DOHH2 (cell line): ENCODE results near the gene SIK3.

ENCODE experiments used
- H3F3A ChIP-seq: fragments of 200-600 bp; sonication (generic), shearing (Covaris generic); 2 replicates; pipeline ENCODE4 v1.6.0; 2016; ENCODE audit warnings: antibody characterized with exemption, mild to moderate bottlenecking; ENCODE audit not compliant: control insufficient read depth, insufficient read depth
- H3K27ac ChIP-seq: fragments of 200-600 bp; sonication (generic); 2 replicates; pipeline ENCODE4 v1.5.1; 2014; ENCODE audit warnings: low read depth, mild to moderate bottlenecking, low read length, moderate library complexity
- H3K27me3 ChIP-seq: fragments of 200-600 bp; sonication (generic); 2 replicates; pipeline ENCODE4 v1.6.1; 2014; ENCODE audit warnings: mild to moderate bottlenecking, low read length, mixed read lengths; ENCODE audit not compliant: control insufficient read depth
- H3K36me3 ChIP-seq: fragments of 200-600 bp; sonication (generic); 2 replicates; pipeline ENCODE4 v1.6.1; 2014; ENCODE audit warnings: mild to moderate bottlenecking, low read length, moderate library complexity, mixed read lengths; ENCODE audit not compliant: control insufficient read depth
- H3K4me1 ChIP-seq: fragments of 200-600 bp; sonication (generic); 2 replicates; pipeline ENCODE4 v1.6.1; 2014; ENCODE audit warnings: mild to moderate bottlenecking, low read length, mixed read lengths; ENCODE audit not compliant: control insufficient read depth
- H3K4me2 ChIP-seq: fragments of 200-600 bp; sonication (generic); 2 replicates; pipeline ENCODE4 v1.6.0; 2014; ENCODE audit warnings: mild to moderate bottlenecking, low read length, moderate library complexity
- H3K4me3 ChIP-seq: fragments of 200-600 bp; sonication (generic); 2 replicates; pipeline ENCODE4 v1.5.1; 2014; ENCODE audit warnings: mild to moderate bottlenecking, low read length, mixed read lengths
- H3K79me2 ChIP-seq: fragments of 200-600 bp; sonication (generic); 2 replicates; pipeline ENCODE4 v1.6.1; 2014; ENCODE audit warnings: mild to moderate bottlenecking, low read length, mixed read lengths; ENCODE audit not compliant: control insufficient read depth
- H3K9me2 ChIP-seq: fragments of 200-600 bp; sonication (generic); replicated peaks from 2 replicates; pipeline ENCODE4 v1.6.1; 2014; ENCODE audit warnings: mild to moderate bottlenecking, low read length, mixed read lengths; ENCODE audit not compliant: control insufficient read depth
- H3K9me3 ChIP-seq: fragments of 200-600 bp; sonication (generic); 2 replicates; pipeline ENCODE4 v1.6.1; 2014; ENCODE audit warnings: antibody characterized with exemption, low read length, mixed read lengths; ENCODE audit not compliant: control insufficient read depth, insufficient read depth
- H4K20me1 ChIP-seq: fragments of 200-600 bp; sonication (generic); 2 replicates; pipeline ENCODE4 v1.6.0; 2014; ENCODE audit warnings: low read depth, mild to moderate bottlenecking, antibody characterized with exemption, low read length, moderate library complexity; ENCODE audit not compliant: control insufficient read depth, insufficient read depth
- EZH2phosphoT487 ChIP-seq: fragments of 200-600 bp; sonication (generic); IDR thresholded peaks from 2 replicates; pipeline ENCODE4 v1.6.1; 2017; ENCODE audit warnings: borderline replicate concordance, mild to moderate bottlenecking, antibody characterized with exemption, low read length, moderate library complexity, mixed read lengths
- TF ChIP-seq, protein P1 (sequence below): fragments of 200-600 bp; sonication (generic); IDR thresholded peaks from one replicate; pipeline ENCODE4 v1.5.1; 2014; ENCODE audit warnings: antibody characterized with exemption, mild to moderate bottlenecking, low read depth, low read length; ENCODE audit not compliant: poor library complexity, severe bottlenecking

SIK3 gene

GRCh38 chr11:116980136-116980793 is 118.0 kb downstream of the SIK3 start:
- H3K4me3 ChIP-seq: no peak overlapping the region
- H3F3A ChIP-seq: 0 out of 2 replicates have a peak, but pooled peaks cover 4% of the 10 kb centered on the region
- peaks cover 6% of the 10 kb centered on the region; the same call in 1 of the 2 replicates for H4K20me1 ChIP-seq
- H3K9me2 ChIP-seq: no peaks in the 10 kb centered on the region
- H3K4me1 ChIP-seq: peaks cover 14% of the 10 kb centered on the region
- H3K79me2 ChIP-seq: peaks cover 58% of the 10 kb centered on the region
- no peak for TF ChIP-seq EZH2phosphoT487
- TF ChIP-seq, protein P1, sequence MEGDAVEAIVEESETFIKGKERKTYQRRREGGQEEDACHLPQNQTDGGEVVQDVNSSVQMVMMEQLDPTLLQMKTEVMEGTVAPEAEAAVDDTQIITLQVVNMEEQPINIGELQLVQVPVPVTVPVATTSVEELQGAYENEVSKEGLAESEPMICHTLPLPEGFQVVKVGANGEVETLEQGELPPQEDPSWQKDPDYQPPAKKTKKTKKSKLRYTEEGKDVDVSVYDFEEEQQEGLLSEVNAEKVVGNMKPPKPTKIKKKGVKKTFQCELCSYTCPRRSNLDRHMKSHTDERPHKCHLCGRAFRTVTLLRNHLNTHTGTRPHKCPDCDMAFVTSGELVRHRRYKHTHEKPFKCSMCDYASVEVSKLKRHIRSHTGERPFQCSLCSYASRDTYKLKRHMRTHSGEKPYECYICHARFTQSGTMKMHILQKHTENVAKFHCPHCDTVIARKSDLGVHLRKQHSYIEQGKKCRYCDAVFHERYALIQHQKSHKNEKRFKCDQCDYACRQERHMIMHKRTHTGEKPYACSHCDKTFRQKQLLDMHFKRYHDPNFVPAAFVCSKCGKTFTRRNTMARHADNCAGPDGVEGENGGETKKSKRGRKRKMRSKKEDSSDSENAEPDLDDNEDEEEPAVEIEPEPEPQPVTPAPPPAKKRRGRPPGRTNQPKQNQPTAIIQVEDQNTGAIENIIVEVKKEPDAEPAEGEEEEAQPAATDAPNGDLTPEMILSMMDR: no peak
- H3K27ac ChIP-seq: no peak overlapping the region
- H3K36me3 ChIP-seq: no peaks in the 10 kb centered on the region
- no peak overlapping the region for H3K4me2 ChIP-seq
- no peaks in the 10 kb centered on the region for H3K9me3 ChIP-seq
- no peaks in the 10 kb centered on the region for H3K27me3 ChIP-seq

- no peaks in the 10 kb centered on the region for H3K9me2 ChIP-seq
- H3K27me3 ChIP-seq: no peaks in the 10 kb centered on the region
- H3K27ac ChIP-seq: no peak overlapping the region
- H3K4me2 ChIP-seq: no peak overlapping the region
- H3K9me3 ChIP-seq: no peaks in the 10 kb centered on the region
- peaks cover 49% of the 10 kb centered on the region for H3K79me2 ChIP-seq
- no peak overlapping the region for H3K4me3 ChIP-seq
- no peak for TF ChIP-seq EZH2phosphoT487
- H3K4me1 ChIP-seq: peaks cover 12% of the 10 kb centered on the region
- H3K36me3 ChIP-seq: no peaks in the 10 kb centered on the region
- H4K20me1 ChIP-seq: 0 out of 2 replicates have a peak, but pooled peaks cover 2% of the 10 kb centered on the region
- H3F3A ChIP-seq: no peaks in the 10 kb centered on the region
Observed at GRCh38 chr11:116976941-116977570, 121.2 kb downstream of the SIK3 start.

GRCh38 chr11:116975661-116976060 is 122.6 kb downstream of the SIK3 start:
- TF ChIP-seq, protein P1: no peak
- no peak for TF ChIP-seq EZH2phosphoT487
- Histone ChIP-seq H3K4me3 (no peak overlapping the region), H3K79me2 (peaks cover 43% of the 10 kb centered on the region), H3K27ac (no peak overlapping the region), H3F3A (no peaks in the 10 kb centered on the region), H4K20me1 (0 out of 2 replicates have a peak, but pooled peaks cover 2% of the 10 kb centered on the region), H3K27me3 (no peaks in the 10 kb centered on the region), H3K36me3 (no peaks in the 10 kb centered on the region), H3K4me2 (no peak overlapping the region), H3K9me2 (no peaks in the 10 kb centered on the region), H3K9me3 (no peaks in the 10 kb centered on the region), H3K4me1 (no peaks in the 10 kb centered on the region)

- Histone ChIP-seq H4K20me1 (0 out of 2 replicates have a peak, but pooled peaks cover 2% of the 10 kb centered on the region), H3K9me2 (no peaks in the 10 kb centered on the region), H3K27ac (no peak overlapping the region), H3K4me2 (no peak overlapping the region), H3K27me3 (no peaks in the 10 kb centered on the region), H3F3A (no peaks in the 10 kb centered on the region), H3K4me1 (no peaks in the 10 kb centered on the region), H3K36me3 (no peaks in the 10 kb centered on the region), H3K79me2 (peaks cover 34% of the 10 kb centered on the region), H3K4me3 (no peak overlapping the region), H3K9me3 (no peaks in the 10 kb centered on the region)
- no peak for TF ChIP-seq EZH2phosphoT487
Observed at GRCh38 chr11:116973270-116973669, 125.0 kb downstream of the SIK3 start.
